GM12892 (cell line): ENCODE data around the gene WLS. TPM values are rescaled to one million over a fixed set of nuclear protein-coding genes. Genes with fewer than 3 reads are reported as not detected.
"Not testable (repeated sequence)": the region's sequence is repeated elsewhere in the genome, so short reads cannot be mapped to it uniquely, and the experiment has no call there.

ENCODE experiments used
- DNase-seq: peaks from one replicate; pipeline ENCODE4 v3.0.0; 2011; ENCODE audit not compliant: insufficient read length
- FAIRE-seq: peaks from 2 replicates; lab custom pipeline; 2011; peaks lifted over from hg19 to GRCh38; lab: Jason Lieb, UNC
- POLR2A ChIP-seq: IDR thresholded peaks from 2 replicates; pipeline ENCODE4 v1.6.1; 2011; ENCODE audit warnings: low read depth, low read length, control low read depth
- POLR2AphosphoS5 ChIP-seq: IDR thresholded peaks from 2 replicates; pipeline ENCODE4 v1.6.1; 2011; ENCODE audit warnings: low read depth, low read length, control low read depth
- TAF1 ChIP-seq: IDR thresholded peaks from 2 replicates; pipeline ENCODE4 v1.6.1; 2011; ENCODE audit warnings: low read depth, mild to moderate bottlenecking, control low read depth, low read length, borderline replicate concordance
- polyA plus RNA-seq: library from polyadenylated mRNA; unstranded; fragments of >200 nt; gene quantifications from one replicate; pipeline ENCODE4 v1.2.1, GENCODE V29; 2012; ENCODE audit warnings: missing spikeins, inconsistent platforms; ENCODE audit not compliant: missing spikeins

Gene WLS
- not detected for polyA plus RNA-seq

GRCh38 chr1:68232289-68233148, at the start of gene WLS:
Gene WLS (minus strand): TSS chr1:68232523. CDS start chr1:68232299, 224 bp downstream.
- no peak for TF ChIP-seq POLR2AphosphoS5
- no peak for TF ChIP-seq POLR2A
- TF ChIP-seq TAF1 = no peak
- DNase-seq (no peak), FAIRE-seq (no peak)

GRCh38 chr1:68280286-68280685, 48.0 kb upstream of the WLS start:
- no peak for FAIRE-seq

DNA sequence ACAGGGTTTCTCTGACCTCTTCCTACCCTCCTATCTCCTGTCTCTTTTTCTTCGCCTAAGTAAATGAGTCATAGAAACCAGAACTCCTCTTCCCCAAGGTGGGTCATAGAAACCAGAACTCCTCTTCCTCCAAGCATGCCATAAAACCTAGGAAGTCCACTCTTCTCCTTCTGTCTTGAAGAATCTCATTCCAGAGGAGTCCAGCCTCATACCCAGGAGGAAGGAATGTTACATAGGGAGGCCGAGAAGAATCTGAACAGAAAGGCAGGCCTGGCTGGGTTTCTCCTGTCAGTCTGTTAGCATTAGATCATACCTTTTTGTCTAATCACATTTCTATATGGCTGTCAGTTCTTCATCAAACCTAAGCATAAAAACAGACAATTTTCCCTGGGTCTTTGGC, 47.5 kb upstream of the WLS start:
- no peak for FAIRE-seq
- DNase-seq = no peak
- no peak for TF ChIP-seq POLR2A
- no peak for TF ChIP-seq TAF1
- TF ChIP-seq POLR2AphosphoS5 = no peak

More at GRCh38 chr1:68280286-68280685, 48.0 kb upstream of the WLS start:
- TF ChIP-seq POLR2A (no peak), TAF1 (no peak), POLR2AphosphoS5 (no peak)
- DNase-seq = no peak

GRCh38 chr1:68278221-68278620, 45.9 kb upstream of the WLS start:
- TF ChIP-seq POLR2A = no peak
- TF ChIP-seq TAF1 = no peak
- TF ChIP-seq POLR2AphosphoS5 = no peak
- no peak for DNase-seq
- FAIRE-seq = no peak

- no peak for TF ChIP-seq TAF1
- TF ChIP-seq POLR2AphosphoS5 = no peak
- no peak for TF ChIP-seq POLR2A
- DNase-seq = no peak
- FAIRE-seq = no peak
These were observed 44.1 kb upstream of the WLS start for GRCh38 chr1:68276448-68276847.

DNA sequence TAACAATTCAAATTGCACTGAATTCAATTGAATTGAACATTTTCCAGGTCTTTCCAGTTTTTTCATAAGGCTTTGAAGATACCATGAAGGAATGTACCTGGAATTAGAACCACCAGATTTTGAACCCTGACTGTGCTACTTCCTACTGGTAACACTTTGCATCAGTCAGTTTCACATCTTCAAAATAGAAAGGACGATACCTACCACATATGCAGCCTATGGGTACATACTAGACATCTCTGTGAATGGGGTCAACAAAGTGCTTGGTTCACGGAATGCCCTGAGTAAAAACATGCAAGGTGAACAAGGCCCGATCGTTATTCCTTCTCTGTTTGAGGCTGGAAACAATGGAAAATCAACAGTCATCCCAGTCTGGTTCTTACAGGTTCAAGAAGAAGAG, 41.2 kb upstream of the WLS start:
- DNase-seq (no peak), FAIRE-seq (no peak)
- no peak for TF ChIP-seq POLR2AphosphoS5
- TF ChIP-seq TAF1 = no peak
- no peak for TF ChIP-seq POLR2A

DNA sequence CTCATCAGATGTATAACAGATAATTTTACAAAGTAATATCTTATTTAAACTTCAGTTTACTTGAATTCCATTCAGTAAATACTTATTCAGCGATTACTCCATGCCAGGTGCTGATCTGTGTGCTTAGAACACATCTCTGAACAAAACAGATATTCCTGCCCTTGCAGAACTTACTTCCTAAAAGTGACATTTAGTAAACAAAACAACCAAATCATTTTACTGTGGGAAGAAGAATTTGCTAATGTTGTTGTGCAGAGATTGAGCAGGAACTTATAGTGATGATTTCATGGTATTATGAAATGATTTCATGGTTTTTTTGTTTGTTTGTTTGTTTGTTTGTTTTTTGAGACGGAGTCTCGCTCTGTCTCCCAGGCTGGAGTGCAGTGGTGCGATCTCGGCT, 39.3 kb upstream of the WLS start:
- TF ChIP-seq POLR2A (no peak), POLR2AphosphoS5 (no peak), TAF1 (no peak)
- no peak for FAIRE-seq
- no peak for DNase-seq

DNA sequence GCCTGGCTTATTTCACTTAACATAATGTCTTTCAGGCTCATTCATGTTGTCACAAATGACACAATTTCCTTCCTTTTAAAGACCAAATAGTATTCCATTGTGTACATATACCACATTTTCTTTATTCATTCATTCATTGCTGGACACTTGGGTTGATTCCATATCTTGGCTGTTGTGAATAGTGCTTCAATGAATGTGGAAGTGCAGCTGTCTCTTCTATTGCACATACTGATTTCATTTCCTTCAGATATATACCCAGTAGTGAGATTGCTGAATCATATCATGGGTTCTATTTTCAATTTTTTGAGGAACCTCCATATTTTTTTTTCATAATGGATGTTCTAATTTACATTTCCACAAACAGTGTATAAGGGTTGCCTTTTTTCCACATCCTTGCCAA, 38.6 kb upstream of the WLS start:
- no peak for TF ChIP-seq TAF1
- TF ChIP-seq POLR2A = no peak
- TF ChIP-seq POLR2AphosphoS5 = no peak
- FAIRE-seq (no peak), DNase-seq (no peak)

DNA sequence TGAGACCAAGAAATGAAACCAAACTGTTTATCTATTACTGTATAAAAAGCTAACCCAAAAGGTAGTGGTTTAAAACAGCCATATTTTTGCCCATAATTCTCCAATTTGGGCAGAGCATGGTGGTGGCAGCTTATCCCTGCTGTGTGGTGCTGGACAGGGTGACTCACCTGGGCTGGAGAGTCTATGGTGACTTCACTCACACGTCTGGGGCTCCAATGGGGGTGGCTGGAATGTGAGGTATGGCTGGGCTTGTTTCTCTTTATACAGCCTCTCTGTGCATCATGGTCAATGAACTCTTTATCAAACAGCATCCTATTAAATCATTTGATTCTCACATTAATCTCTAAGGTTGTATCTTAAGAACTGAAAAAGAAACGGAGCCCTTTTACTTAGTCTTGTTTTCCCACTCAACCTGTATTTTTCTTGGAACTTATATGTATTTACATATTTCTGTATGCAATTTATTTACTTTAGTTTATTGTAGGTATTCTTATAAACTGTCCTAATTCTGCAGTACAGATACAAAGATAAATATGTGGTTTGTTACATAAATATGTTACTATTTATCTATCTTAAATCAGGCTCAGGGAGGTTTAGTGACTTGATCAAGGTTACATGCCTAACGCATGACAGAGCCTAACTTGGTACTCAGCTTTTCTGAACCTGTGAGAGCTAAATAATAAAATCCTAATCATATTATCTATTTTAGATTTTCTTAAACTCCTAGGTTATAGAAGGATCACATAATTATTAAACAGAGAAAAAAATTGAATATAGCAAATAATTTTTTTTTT, 37.5 kb upstream of the WLS start:
- FAIRE-seq (no peak), DNase-seq (no peak)
- no peak for TF ChIP-seq POLR2A
- no peak for TF ChIP-seq TAF1
- no peak for TF ChIP-seq POLR2AphosphoS5

- TF ChIP-seq POLR2AphosphoS5 (no peak), TAF1 (no peak), POLR2A (no peak)
- FAIRE-seq = no peak
- DNase-seq = no peak
These were observed 36.7 kb upstream of the WLS start for GRCh38 chr1:68268896-68269483.

DNA sequence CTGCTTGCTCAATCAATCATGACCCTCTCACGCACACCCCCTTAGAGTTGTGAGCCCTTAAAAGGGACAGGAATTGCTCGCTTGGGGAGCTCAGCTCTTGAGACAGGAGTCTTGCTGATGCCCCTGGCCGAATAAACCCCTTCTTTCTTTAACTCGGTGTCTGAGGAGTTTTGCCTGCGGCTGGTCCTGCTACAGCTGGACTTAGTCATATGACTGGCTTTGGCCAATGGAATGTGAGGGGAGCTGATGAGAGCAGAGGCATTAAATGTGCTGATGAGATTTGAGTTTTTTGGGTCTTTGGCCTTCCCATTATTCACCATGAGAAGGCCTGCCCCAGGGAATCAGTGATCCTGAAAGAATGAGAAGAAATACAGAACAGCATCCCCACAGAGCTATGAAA, 24.5 kb upstream of the WLS start:
- not testable (repeated sequence) for FAIRE-seq, DNase-seq

DNA sequence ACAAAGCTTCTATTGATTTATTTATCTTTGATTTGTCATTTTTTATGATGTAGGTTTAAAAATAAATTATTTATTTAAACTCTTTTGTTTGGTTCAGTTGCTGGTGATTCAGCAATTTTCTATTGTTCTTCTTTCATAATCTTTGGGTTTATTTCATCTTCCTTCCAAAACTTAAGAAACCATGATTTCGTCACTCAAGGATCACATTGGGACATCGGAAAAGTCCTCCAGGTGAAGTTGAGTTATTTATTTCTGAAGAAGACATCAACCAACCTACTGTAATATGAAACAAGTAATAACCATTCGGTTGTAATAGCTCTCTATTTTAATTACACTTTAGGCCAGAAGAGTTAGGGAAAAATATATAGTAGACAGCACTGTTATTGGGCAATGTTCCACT, 23.0 kb upstream of the WLS start:
- no peak for DNase-seq
- FAIRE-seq = no peak
- TF ChIP-seq POLR2AphosphoS5 (no peak), TAF1 (no peak), POLR2A (no peak)
